ENCODE measurements around the gene MXI1.

MXI1 gene

DNA sequence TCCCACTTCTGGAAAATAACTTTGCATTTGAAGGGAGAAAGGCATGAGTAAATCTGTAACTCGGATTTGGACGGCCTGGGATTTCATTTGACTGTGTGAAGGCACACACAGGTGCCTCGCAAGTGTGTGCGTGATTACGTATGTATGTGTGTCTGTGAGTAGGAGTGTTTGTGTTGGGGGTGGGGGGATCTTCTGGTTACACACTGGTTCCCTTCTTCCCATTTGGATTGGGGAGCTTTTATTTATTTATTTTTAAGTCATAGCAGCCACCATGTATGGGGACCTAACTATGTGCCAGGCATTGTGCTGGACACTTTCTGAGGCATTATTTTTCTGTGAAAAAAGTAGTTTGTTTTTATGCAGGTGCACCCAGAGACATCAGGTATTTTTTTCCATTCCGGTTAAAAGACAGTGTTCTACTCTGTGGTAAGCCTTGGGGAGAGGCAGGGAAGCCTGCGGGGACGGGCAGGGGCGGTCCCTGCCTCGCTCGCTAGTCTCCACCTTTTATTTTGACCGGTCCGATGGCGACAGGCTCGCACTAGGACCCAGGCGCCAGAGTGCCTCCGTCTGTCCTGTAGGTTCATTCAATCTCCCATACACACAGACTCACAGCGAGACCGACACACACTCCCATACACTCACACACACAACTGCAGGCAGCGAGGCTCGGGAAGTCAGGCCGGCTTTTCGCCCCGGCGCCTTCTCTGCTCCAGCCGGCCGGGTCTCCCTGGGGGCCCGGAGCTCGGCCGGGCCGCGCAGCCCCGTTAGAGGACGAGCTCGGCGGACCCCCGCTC, at the start of gene MXI1:
TSS of gene MXI1 (plus strand) at position 595 of the 794 bp plus-strand sequence. CDS start 204 bp downstream, outside the sequence.
- Histone ChIP-seq H3K4me3 (ENCODE audit: low read depth, low read length) (peak within 1 kb of the TSS; percentile 60), H3K36me3 (ENCODE audit: control insufficient read depth, insufficient read depth, low read length) (no peaks in the 10 kb centered on the region), H3K9me3 (ENCODE audit: control insufficient read depth, insufficient read depth, low read length) (no peaks in the 10 kb centered on the region), H3K4me1 (ENCODE audit: control insufficient read depth, insufficient read depth, low read length) (peaks cover 12% of the 10 kb centered on the region), H3K27me3 (ENCODE audit: control insufficient read depth, insufficient read depth, low read length) (peaks cover 77% of the 10 kb centered on the region), H3K9ac (ENCODE audit: low read depth, low read length) (no peak within 1 kb of the TSS)

DNA sequence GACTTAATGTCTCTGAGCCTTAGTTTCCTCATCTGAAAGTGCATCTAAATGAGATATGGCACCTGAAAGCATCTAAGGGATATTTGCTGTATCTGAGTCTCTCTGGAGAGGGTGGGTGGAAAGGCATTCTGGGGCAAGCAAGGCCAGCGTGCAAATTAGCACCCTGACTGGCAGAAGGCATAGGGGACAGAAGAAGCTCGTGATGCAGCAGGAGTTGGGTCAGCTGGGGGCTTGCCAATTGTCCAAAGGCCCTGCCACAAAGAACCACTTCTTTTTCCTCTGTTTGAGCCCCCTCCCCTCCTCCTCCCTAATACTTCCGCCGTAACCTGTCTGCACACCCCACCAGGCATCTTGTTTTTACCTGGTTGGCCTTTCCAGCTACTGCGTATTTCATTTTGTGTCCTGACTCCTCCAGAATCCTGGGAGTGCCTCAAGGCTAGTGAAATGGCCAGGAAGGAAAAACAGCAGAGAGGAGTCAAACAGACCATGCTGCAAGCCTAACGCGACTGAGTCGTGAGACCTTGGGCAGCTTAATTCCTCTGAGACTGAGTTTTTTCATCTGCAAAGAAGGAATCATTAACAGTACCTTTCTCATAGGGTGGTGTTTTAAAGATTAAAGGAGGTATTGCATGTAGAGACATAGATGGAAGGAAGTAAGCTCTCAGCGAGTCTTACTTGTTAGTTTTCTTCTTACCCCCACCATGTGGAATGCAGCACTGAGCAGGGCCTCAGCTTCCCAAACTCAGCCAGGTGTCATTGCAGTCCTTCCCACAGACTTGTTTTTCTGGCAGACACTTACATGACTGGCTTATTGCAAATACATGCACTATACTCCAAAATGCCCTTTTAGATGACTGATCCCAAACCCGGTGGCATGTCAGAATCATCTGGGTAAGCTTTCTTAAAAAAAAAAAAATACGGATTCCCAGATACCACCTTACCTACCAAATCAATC, 49.1 kb upstream of the MXI1 start:
- Histone ChIP-seq H3K27me3 (ENCODE audit: control insufficient read depth, insufficient read depth, low read length) (peaks cover 70% of the 10 kb centered on the region), H3K4me1 (ENCODE audit: control insufficient read depth, insufficient read depth, low read length) (peaks cover 13% of the 10 kb centered on the region), H3K9me3 (ENCODE audit: control insufficient read depth, insufficient read depth, low read length) (no peaks in the 10 kb centered on the region), H3K9ac (ENCODE audit: low read depth, low read length) (no peak overlapping the region), H3K36me3 (ENCODE audit: control insufficient read depth, insufficient read depth, low read length) (no peaks in the 10 kb centered on the region), H3K4me3 (ENCODE audit: low read depth, low read length) (no peak overlapping the region)

DNA sequence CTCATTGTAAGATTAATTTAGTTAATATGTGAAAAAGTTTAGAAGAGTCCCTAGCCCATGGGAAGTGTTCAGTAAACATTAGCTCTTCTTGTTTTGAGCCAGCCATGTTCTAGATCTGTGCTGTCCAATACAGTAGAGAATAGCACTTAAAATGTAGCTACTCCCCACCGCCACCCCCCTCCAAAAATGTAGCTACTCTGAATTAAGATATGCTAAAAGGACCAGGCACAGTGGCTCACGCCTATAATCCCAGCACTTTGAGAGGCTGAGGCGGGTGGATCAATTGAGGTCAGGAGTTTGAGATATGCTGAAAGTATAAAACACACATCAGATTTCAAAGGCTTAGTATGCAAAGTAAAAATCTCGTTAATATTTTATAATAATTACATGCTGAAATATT, 47.3 kb upstream of the MXI1 start:
- peaks cover 12% of the 10 kb centered on the region for H3K4me1 ChIP-seq (ENCODE audit: control insufficient read depth, insufficient read depth, low read length)
- H3K36me3 ChIP-seq (ENCODE audit: control insufficient read depth, insufficient read depth, low read length): no peaks in the 10 kb centered on the region
- H3K9ac ChIP-seq (ENCODE audit: low read depth, low read length): no peak overlapping the region
- H3K4me3 ChIP-seq (ENCODE audit: low read depth, low read length): no peak overlapping the region
- H3K27me3 ChIP-seq (ENCODE audit: control insufficient read depth, insufficient read depth, low read length): peaks cover 83% of the 10 kb centered on the region
- no peaks in the 10 kb centered on the region for H3K9me3 ChIP-seq (ENCODE audit: control insufficient read depth, insufficient read depth, low read length)

DNA sequence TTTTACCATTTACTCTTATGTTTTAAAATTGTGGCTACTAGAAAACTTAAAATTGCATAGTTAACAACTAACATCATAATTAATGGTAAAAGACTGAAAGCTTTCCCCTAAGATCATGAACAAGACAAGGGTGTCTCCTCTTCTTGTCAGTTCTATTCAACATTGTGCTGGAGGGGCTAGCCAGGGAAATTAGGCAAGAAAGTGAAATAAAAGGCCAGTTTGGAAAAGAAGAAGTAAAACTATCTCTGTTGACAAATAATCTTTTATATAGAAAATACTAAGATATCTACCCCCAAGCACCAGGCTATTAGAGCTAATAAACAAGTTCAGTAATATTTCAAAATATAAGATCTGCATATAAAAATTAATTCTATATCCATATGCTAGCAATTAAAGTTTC, 46.9 kb upstream of the MXI1 start:
- Histone ChIP-seq H3K9ac (ENCODE audit: low read depth, low read length) (no peak overlapping the region), H3K27me3 (ENCODE audit: control insufficient read depth, insufficient read depth, low read length) (peaks cover 87% of the 10 kb centered on the region), H3K4me1 (ENCODE audit: control insufficient read depth, insufficient read depth, low read length) (peaks cover 12% of the 10 kb centered on the region), H3K9me3 (ENCODE audit: control insufficient read depth, insufficient read depth, low read length) (no peaks in the 10 kb centered on the region), H3K4me3 (ENCODE audit: low read depth, low read length) (no peak overlapping the region), H3K36me3 (ENCODE audit: control insufficient read depth, insufficient read depth, low read length) (no peaks in the 10 kb centered on the region)

DNA sequence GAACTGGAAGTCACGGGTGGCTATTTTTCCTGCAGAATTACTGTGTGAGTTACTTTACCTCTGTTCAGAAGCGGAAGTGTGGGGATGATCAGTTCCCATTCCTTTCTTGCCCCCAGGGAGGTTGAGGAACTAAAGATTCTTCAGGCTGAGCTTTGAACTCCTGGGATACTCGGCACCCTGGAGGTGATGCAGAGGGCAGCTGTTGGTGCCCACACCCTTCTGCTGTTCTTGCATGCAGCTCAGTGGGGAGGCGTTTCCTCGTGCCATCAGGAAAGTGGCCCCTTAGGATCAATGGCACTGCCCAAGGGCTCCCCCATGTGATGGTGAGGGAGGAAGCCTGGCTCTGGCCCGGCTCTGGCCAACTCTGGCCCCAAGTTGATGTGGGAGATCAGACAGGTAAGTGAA, 44.7 kb upstream of the MXI1 start:
- Histone ChIP-seq H3K9me3 (ENCODE audit: control insufficient read depth, insufficient read depth, low read length) (no peaks in the 10 kb centered on the region), H3K4me1 (ENCODE audit: control insufficient read depth, insufficient read depth, low read length) (peaks cover 12% of the 10 kb centered on the region), H3K27me3 (ENCODE audit: control insufficient read depth, insufficient read depth, low read length) (peaks cover 93% of the 10 kb centered on the region), H3K4me3 (ENCODE audit: low read depth, low read length) (no peak overlapping the region), H3K36me3 (ENCODE audit: control insufficient read depth, insufficient read depth, low read length) (no peaks in the 10 kb centered on the region), H3K9ac (ENCODE audit: low read depth, low read length) (no peak overlapping the region)

DNA sequence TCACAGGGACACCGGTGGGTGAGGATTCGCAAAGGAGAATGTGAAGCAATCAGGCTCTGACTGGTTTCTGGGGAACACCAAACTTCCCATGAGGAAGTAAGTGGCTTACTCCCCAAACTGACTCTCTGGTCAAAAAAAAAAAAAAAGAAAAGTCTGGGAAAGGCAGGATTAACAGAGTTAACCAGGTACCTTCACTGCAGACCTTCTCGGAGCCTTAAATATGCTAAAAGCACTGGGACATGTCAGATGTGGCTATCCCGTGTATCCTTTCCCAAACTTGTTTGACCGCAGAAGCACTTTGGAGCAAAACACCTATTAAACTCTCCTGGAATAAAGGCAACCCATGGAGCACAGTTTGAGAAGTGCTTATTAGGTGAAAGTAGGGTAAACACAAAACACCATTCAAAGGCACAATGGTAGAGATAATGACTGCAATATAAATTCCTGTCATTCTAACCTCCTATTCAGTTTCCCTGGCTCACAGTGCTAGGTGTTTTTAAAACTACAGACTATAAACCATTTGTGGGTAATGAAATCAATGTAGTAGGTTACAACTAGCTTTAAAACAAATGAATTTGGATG, 44.1 kb upstream of the MXI1 start:
- Histone ChIP-seq H3K9ac (ENCODE audit: low read depth, low read length) (no peak overlapping the region), H3K4me1 (ENCODE audit: control insufficient read depth, insufficient read depth, low read length) (peaks cover 16% of the 10 kb centered on the region), H3K4me3 (ENCODE audit: low read depth, low read length) (no peak overlapping the region), H3K9me3 (ENCODE audit: control insufficient read depth, insufficient read depth, low read length) (no peaks in the 10 kb centered on the region), H3K36me3 (ENCODE audit: control insufficient read depth, insufficient read depth, low read length) (no peaks in the 10 kb centered on the region), H3K27me3 (ENCODE audit: control insufficient read depth, insufficient read depth, low read length) (peaks cover 93% of the 10 kb centered on the region)

DNA sequence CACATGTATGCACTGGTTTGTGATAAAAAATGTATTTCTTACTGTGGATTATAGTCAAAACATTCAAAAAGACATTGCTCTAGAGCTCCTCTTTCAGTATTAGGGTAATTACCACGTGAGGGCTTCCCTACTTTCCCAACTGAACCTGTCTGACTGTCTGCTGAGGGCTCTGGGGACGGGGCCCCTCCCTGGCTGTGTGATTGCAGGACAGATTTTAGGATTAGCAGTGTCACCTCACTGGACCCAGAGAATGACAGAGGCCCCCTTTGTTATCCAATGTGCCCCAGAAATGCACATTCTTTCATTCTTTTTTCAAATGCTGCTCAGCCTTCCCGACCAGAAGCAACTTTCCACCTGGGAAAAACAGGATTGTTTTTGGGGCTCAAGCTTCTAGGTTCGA, 43.6 kb upstream of the MXI1 start:
- Histone ChIP-seq H3K9me3 (ENCODE audit: control insufficient read depth, insufficient read depth, low read length) (no peaks in the 10 kb centered on the region), H3K27me3 (ENCODE audit: control insufficient read depth, insufficient read depth, low read length) (peaks cover 92% of the 10 kb centered on the region), H3K4me3 (ENCODE audit: low read depth, low read length) (no peak overlapping the region), H3K9ac (ENCODE audit: low read depth, low read length) (no peak overlapping the region), H3K36me3 (ENCODE audit: control insufficient read depth, insufficient read depth, low read length) (no peaks in the 10 kb centered on the region), H3K4me1 (ENCODE audit: control insufficient read depth, insufficient read depth, low read length) (peaks cover 19% of the 10 kb centered on the region)

DNA sequence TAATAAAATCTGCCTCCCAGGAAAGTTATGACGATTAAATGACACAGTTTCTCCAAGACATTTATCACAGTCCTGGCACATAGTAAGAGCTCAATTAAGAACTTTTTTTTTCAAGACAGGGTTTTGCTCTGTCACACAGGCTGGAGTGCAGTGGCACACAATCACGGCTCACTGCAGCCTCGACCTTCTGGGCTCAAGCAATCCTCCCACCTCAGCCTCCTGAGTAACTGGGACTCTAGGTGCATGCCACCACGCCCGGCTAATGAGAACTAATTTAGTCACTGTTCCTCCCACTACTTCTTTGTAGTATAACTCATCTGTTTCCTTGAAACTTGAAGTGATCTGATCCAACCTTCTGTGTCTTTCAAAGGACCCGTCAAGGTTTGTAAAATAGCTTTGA, 42.2 kb upstream of the MXI1 start:
- H3K4me3 ChIP-seq (ENCODE audit: low read depth, low read length): peak overlapping the region; percentile 13
- no peak overlapping the region for H3K9ac ChIP-seq (ENCODE audit: low read depth, low read length)
- peaks cover 29% of the 10 kb centered on the region for H3K4me1 ChIP-seq (ENCODE audit: control insufficient read depth, insufficient read depth, low read length)
- no peaks in the 10 kb centered on the region for H3K36me3 ChIP-seq (ENCODE audit: control insufficient read depth, insufficient read depth, low read length)
- H3K9me3 ChIP-seq (ENCODE audit: control insufficient read depth, insufficient read depth, low read length): no peaks in the 10 kb centered on the region
- H3K27me3 ChIP-seq (ENCODE audit: control insufficient read depth, insufficient read depth, low read length): peaks cover 95% of the 10 kb centered on the region

DNA sequence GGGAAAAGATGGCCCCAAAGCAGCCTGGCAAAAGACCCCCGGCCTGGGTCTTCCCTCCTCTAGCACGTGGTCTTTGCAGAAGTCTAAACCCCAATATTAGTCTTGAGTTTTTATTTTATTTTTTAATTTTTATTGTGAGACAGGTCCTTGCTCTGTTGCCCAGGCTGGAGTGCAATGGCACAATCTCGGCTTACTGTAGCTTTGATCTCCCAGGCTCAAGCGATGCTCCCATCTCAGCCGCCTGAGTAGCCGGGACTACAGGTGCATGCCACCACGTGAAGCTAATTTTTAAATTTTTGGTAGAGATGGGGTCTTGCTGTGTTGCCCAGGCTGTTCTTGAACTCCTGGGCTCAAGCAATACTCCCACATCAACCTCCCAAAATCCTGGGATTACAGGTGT, 40.3 kb upstream of the MXI1 start:
- peaks cover 98% of the 10 kb centered on the region for H3K27me3 ChIP-seq (ENCODE audit: control insufficient read depth, insufficient read depth, low read length)
- no peak overlapping the region for H3K9ac ChIP-seq (ENCODE audit: low read depth, low read length)
- no peaks in the 10 kb centered on the region for H3K36me3 ChIP-seq (ENCODE audit: control insufficient read depth, insufficient read depth, low read length)
- H3K9me3 ChIP-seq (ENCODE audit: control insufficient read depth, insufficient read depth, low read length): no peaks in the 10 kb centered on the region
- peaks cover 33% of the 10 kb centered on the region for H3K4me1 ChIP-seq (ENCODE audit: control insufficient read depth, insufficient read depth, low read length)
- H3K4me3 ChIP-seq (ENCODE audit: low read depth, low read length): no peak overlapping the region

DNA sequence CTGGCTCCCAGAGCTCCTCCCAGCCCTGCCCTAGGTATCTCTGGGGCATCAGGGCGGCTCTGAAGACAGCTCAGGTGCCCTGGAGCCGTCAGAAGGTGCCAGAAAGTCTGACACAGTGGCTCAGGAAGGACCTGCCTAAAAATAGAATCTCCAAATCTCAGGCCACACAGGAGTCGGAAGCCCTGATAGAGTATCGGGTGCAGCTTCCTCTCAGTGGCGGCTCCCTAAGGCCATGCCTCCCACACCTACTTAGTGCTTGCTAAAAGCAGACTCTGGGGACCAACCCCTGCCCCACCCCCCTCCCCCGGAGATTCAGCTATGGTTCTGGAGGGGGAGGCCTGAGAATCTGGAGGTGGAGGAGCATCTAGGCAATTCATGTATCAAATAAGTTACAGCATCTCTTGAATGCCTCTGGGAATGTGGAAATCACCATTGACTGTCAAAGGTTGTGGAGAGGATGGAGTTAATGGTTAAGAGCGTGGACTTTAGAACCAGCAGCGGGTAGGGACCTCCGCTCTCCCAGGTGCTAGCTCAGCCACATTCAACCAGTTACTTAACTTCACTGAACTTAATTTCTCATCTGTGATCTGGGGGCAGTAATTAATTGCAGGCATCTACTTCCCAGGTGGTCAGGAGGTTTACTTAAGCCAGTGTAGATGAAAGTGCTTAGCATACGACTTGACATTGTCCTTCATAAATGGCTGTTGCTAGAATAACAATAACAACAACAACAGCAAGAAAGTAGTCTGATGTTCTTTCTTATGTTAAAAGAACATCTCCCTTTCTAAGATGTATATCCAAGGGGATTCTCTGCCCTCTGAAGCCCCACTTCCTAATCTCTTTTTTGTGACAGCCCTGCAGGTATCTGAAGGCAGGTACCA, 38.6 kb upstream of the MXI1 start:
- peaks cover 98% of the 10 kb centered on the region for H3K27me3 ChIP-seq (ENCODE audit: control insufficient read depth, insufficient read depth, low read length)

DNA sequence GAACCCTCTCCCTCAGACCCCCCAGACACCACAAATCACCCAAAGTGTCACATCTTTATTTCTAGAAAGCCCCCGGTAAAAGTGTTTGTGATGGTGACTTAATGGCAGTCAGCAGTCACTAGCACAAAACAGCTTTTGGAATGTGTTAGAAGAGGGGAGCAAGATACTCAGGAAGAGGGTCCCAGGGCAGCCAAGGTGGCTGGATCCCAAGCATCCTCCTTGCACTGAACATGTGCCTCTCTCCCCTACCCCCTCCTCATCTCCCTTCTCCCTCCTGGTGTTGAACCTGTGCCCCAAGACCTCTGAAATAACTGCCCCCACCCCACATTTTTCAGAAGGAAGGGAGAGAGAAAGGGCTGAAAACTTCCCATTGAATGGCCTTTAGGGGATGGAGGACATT, 37.8 kb upstream of the MXI1 start:
- Histone ChIP-seq H3K27me3 (ENCODE audit: control insufficient read depth, insufficient read depth, low read length) (peaks cover 98% of the 10 kb centered on the region), H3K4me1 (ENCODE audit: control insufficient read depth, insufficient read depth, low read length) (peaks cover 21% of the 10 kb centered on the region), H3K36me3 (ENCODE audit: control insufficient read depth, insufficient read depth, low read length) (no peaks in the 10 kb centered on the region), H3K9ac (ENCODE audit: low read depth, low read length) (no peak overlapping the region), H3K9me3 (ENCODE audit: control insufficient read depth, insufficient read depth, low read length) (no peaks in the 10 kb centered on the region), H3K4me3 (ENCODE audit: low read depth, low read length) (peak overlapping the region; percentile 5)

More for the DNA sequence above, 38.6 kb upstream of the MXI1 start:
- no peak overlapping the region for H3K9ac ChIP-seq (ENCODE audit: low read depth, low read length)
- H3K36me3 ChIP-seq (ENCODE audit: control insufficient read depth, insufficient read depth, low read length): no peaks in the 10 kb centered on the region
- peaks cover 21% of the 10 kb centered on the region for H3K4me1 ChIP-seq (ENCODE audit: control insufficient read depth, insufficient read depth, low read length)
- no peaks in the 10 kb centered on the region for H3K9me3 ChIP-seq (ENCODE audit: control insufficient read depth, insufficient read depth, low read length)
- H3K4me3 ChIP-seq (ENCODE audit: low read depth, low read length): peak overlapping the region; percentile 18
